ENCODE data around the gene FBXO21.

DNA sequence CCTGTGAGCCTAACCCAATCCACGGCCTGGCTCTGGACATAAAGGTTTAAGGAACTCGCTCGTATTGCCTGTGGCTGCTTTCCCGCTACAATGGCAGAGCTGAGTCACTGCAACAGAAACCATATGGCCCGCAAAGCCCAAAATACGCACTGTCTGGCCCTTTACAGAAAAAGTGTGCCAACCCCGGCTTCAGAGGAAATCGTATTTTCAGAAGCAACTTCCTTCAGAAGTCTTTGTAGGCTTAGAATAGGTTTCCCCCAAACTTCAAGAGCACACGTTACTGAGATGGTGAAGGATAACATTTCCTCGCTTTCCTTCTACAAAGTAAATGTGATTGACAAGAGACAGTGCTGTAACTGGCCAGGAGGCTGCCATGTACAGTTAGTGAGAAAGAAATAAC lies 56.2 kb downstream of the FBXO21 start:
- no peak for TF ChIP-seq EHMT2 (IDR thresholded peaks at IDR 0.05; ENCODE audit: borderline replicate concordance, low read depth, low read length)
- TF ChIP-seq, protein P1, sequence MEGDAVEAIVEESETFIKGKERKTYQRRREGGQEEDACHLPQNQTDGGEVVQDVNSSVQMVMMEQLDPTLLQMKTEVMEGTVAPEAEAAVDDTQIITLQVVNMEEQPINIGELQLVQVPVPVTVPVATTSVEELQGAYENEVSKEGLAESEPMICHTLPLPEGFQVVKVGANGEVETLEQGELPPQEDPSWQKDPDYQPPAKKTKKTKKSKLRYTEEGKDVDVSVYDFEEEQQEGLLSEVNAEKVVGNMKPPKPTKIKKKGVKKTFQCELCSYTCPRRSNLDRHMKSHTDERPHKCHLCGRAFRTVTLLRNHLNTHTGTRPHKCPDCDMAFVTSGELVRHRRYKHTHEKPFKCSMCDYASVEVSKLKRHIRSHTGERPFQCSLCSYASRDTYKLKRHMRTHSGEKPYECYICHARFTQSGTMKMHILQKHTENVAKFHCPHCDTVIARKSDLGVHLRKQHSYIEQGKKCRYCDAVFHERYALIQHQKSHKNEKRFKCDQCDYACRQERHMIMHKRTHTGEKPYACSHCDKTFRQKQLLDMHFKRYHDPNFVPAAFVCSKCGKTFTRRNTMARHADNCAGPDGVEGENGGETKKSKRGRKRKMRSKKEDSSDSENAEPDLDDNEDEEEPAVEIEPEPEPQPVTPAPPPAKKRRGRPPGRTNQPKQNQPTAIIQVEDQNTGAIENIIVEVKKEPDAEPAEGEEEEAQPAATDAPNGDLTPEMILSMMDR (CRISPR knock-in tag; IDR thresholded peaks at IDR 0.05): no peak
- TF ChIP-seq POLR2A (IDR thresholded peaks at IDR 0.05; ENCODE audit: insufficient read depth in 1 of 2, low read depth in 2 of 2, low read length in 2 of 2): no peak
- TF ChIP-seq, protein P2, sequence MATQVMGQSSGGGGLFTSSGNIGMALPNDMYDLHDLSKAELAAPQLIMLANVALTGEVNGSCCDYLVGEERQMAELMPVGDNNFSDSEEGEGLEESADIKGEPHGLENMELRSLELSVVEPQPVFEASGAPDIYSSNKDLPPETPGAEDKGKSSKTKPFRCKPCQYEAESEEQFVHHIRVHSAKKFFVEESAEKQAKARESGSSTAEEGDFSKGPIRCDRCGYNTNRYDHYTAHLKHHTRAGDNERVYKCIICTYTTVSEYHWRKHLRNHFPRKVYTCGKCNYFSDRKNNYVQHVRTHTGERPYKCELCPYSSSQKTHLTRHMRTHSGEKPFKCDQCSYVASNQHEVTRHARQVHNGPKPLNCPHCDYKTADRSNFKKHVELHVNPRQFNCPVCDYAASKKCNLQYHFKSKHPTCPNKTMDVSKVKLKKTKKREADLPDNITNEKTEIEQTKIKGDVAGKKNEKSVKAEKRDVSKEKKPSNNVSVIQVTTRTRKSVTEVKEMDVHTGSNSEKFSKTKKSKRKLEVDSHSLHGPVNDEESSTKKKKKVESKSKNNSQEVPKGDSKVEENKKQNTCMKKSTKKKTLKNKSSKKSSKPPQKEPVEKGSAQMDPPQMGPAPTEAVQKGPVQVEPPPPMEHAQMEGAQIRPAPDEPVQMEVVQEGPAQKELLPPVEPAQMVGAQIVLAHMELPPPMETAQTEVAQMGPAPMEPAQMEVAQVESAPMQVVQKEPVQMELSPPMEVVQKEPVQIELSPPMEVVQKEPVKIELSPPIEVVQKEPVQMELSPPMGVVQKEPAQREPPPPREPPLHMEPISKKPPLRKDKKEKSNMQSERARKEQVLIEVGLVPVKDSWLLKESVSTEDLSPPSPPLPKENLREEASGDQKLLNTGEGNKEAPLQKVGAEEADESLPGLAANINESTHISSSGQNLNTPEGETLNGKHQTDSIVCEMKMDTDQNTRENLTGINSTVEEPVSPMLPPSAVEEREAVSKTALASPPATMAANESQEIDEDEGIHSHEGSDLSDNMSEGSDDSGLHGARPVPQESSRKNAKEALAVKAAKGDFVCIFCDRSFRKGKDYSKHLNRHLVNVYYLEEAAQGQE (IDR thresholded peaks at IDR 0.05; ENCODE audit: borderline replicate concordance in 1 of 2, low read depth in 1 of 2, low read length in 2 of 2): no peak
- TF ChIP-seq SMAD3 (CRISPR knock-in tag; IDR thresholded peaks at IDR 0.05): no peak
- TF ChIP-seq SOX5 (CRISPR knock-in tag; IDR thresholded peaks at IDR 0.05; ENCODE audit: borderline replicate concordance): no peak
- no peak for TF ChIP-seq ZZZ3 (CRISPR knock-in tag; IDR thresholded peaks at IDR 0.05; ENCODE audit: borderline replicate concordance)
- TF ChIP-seq PCBP1 (IDR thresholded peaks at IDR 0.05; ENCODE audit: borderline replicate concordance, low read depth, low read length): no peak
- TF ChIP-seq FOXK2 (IDR thresholded peaks at IDR 0.05): no peak

All from HepG2 (cell line).